ENCODE measurements around the gene MPST. TPM values are rescaled to one million over a fixed set of nuclear protein-coding genes. Genes with fewer than 3 reads are reported as not detected.

The MPST gene
- total and polyA plus RNA-seq, 9 donors = 5.4 to 178 (median 91.6) TPM

DNA sequence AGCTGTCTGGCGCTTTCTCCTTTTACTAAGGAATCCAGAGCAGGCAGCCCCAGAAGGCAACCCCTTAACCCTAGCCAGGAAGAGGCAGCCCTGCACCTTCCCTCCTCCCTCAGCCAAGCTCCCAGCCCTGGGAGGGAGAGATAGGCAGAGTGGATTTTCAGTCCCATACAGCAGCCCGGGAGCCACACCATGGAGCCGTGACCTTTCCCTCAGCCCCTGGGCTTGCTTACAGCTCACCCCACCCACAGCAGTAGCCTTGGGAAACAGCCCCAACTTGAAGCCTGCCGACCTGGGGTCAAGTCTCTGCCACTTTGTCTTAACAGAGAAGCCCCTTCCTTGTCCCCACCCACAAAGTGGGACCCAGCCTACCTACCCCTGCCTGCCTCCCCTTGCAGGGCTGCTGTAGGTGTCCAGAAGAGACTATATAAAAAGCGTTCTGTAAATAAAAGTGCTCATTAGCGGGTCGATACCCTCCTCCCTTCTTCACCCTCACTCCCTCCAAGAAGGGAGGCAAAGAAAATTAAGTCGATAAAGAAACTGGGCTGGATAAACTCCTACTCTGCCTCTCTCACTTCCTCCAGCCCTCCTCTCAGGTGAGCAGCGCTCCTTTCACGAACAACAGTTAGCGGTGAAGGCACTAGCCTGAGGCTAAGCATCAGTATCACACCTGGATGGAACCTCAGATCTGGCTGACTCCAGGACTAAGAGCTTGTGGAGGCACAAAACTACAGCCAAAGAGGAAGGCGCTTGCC, 4.5 kb upstream of the MPST start:
- intact Hi-C loops (cut with DNase I) = no loop called here
- Histone ChIP-seq H3K36me3 (no peaks in the 10 kb centered on the region), H3K27ac (peak overlapping the region in 1 of 2 donors; percentile 8), H3K9me3 (no peaks in the 10 kb centered on the region), H3K4me3 (no peak overlapping the region), H3K4me1 (ENCODE audit: insufficient read depth) (peaks cover 12% of the 10 kb centered on the region), H3K27me3 (no peaks in the 10 kb centered on the region)
- DNase-seq = peak in 3 of 5 donors; percentile 47 to 55 (median 49)
- TF ChIP-seq POLR2A (IDR thresholded peaks at IDR 0.05) (no peak), EP300 (IDR thresholded peaks at IDR 0.05) (no peak)
- TF ChIP-seq, protein P1, sequence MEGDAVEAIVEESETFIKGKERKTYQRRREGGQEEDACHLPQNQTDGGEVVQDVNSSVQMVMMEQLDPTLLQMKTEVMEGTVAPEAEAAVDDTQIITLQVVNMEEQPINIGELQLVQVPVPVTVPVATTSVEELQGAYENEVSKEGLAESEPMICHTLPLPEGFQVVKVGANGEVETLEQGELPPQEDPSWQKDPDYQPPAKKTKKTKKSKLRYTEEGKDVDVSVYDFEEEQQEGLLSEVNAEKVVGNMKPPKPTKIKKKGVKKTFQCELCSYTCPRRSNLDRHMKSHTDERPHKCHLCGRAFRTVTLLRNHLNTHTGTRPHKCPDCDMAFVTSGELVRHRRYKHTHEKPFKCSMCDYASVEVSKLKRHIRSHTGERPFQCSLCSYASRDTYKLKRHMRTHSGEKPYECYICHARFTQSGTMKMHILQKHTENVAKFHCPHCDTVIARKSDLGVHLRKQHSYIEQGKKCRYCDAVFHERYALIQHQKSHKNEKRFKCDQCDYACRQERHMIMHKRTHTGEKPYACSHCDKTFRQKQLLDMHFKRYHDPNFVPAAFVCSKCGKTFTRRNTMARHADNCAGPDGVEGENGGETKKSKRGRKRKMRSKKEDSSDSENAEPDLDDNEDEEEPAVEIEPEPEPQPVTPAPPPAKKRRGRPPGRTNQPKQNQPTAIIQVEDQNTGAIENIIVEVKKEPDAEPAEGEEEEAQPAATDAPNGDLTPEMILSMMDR (IDR thresholded peaks at IDR 0.05) = no peak
- WGBS, 3 donors = 46 to 49% (median 46%) methylated on average over 12 of the region's 12 CpGs

DNA sequence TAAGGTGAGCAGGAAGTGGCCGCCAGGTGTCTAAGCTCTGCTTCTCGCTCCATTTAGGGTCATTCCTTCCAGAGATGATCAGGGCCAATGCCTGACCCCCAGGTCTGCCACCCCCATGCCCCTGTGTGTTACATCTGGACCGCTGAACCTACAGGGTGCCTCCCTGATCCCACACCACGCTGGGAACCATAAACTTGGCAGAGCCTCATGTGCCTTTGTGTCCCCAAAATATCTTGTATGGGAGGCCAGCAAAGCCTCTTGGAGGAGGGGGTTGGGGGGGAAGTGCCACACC, 4.0 kb upstream of the MPST start:
- Histone ChIP-seq H3K4me1 (ENCODE audit: insufficient read depth) (peaks cover 13% of the 10 kb centered on the region), H3K4me3 (no peak overlapping the region), H3K27me3 (no peaks in the 10 kb centered on the region), H3K9me3 (no peaks in the 10 kb centered on the region), H3K27ac (peak overlapping the region in 1 of 2 donors; percentile 8), H3K36me3 (no peaks in the 10 kb centered on the region)
- TF ChIP-seq, protein P1 (IDR thresholded peaks at IDR 0.05) = no peak
- TF ChIP-seq POLR2A (IDR thresholded peaks at IDR 0.05) = no peak
- no peak for TF ChIP-seq EP300 (IDR thresholded peaks at IDR 0.05)
- intact Hi-C loops (cut with DNase I) = no loop called here
- no peak for DNase-seq
- 73 to 82% (median 80%) methylated on average over 4 of the region's 4 CpGs for WGBS, 3 donors

GRCh38 chr22:37016134-37016910, 3.2 kb upstream of the MPST start:
- DNase-seq = peak in 1 of 5 donors; percentile 45
- no peaks in the 10 kb centered on the region for H3K9me3 ChIP-seq
- intact Hi-C loops (cut with DNase I) = no loop called here
- whole genome bisulfite sequencing, 3 donors = 72 to 78% (median 74%) methylated on average over 14 of the region's 14 CpGs
- no peak for TF ChIP-seq POLR2A (IDR thresholded peaks at IDR 0.05)
- TF ChIP-seq, protein P1 (IDR thresholded peaks at IDR 0.05) = no peak
- no peak for TF ChIP-seq EP300 (IDR thresholded peaks at IDR 0.05)
- no peaks in the 10 kb centered on the region for H3K27me3 ChIP-seq
- H3K27ac ChIP-seq = peak overlapping the region in 1 of 2 donors; percentile 83
- peaks cover 15% of the 10 kb centered on the region for H3K4me1 ChIP-seq (ENCODE audit: insufficient read depth)
- H3K36me3 ChIP-seq = no peaks in the 10 kb centered on the region
- no peak overlapping the region for H3K4me3 ChIP-seq

DNA sequence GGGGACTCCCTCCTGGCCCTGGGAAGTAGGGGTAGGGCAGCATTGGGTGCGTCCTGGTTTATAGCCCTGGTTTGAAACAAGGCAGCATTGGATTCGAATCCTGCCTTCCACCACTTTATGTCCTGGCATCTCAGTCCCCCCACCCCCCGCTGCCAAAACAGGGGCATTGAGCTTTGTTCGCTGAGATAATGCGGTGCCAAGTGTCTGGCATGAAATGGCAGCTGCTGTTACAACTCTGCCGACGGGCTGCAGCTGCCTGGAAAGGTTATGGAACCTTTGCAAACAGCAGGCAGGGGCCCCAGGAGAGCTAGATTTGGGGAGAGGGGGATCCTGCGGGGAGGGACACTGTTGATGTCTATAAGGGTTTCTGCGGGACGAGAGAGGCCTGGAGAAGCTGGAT, 2.2 kb upstream of the MPST start:
- intact Hi-C loops (cut with DNase I) = no loop called here
- Histone ChIP-seq H3K4me3 (no peak overlapping the region), H3K4me1 (ENCODE audit: insufficient read depth) (peaks cover 18% of the 10 kb centered on the region), H3K27me3 (no peaks in the 10 kb centered on the region), H3K36me3 (no peaks in the 10 kb centered on the region), H3K27ac (peak overlapping the region in 1 of 2 donors; percentile 83), H3K9me3 (no peaks in the 10 kb centered on the region)
- no peak for TF ChIP-seq POLR2A (IDR thresholded peaks at IDR 0.05)
- WGBS, 3 donors = 66 to 74% (median 68%) methylated on average over 10 of the region's 10 CpGs
- no peak for DNase-seq
